NCI-H1105 (cell line): ENCODE results near the gene BACH2.

Experiments used
- DNase-seq: peaks from one replicate; lab custom pipeline; 2025; lab: John Stamatoyannopoulos, UW

Gene BACH2

GRCh38 chr6:90025523-90026061 lies 271.1 kb downstream of the BACH2 start:
- DNase-seq: no peak

GRCh38 chr6:90024633-90025032 lies 272.0 kb downstream of the BACH2 start:
- DNase-seq: no peak

DNA sequence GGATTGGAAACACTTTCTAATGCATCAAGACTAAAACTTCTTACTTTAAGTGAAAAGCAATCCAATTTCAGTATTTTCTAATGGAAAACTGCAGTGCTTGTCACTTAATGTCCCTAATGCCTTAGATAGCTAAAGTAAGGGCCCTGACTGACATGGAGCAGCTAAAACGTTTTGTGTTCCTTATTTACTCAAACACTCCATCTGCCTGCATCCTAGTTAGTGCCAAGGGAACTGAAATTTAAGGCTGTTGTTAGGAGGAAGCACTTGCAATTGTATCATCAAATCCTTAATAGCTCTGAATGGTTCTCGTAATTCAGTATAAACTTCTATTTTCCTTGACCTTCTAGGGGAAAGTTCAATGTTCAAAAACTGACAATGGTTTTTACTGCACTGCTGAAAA lies 274.9 kb downstream of the BACH2 start:
- DNase-seq: peak; percentile 19

DNA sequence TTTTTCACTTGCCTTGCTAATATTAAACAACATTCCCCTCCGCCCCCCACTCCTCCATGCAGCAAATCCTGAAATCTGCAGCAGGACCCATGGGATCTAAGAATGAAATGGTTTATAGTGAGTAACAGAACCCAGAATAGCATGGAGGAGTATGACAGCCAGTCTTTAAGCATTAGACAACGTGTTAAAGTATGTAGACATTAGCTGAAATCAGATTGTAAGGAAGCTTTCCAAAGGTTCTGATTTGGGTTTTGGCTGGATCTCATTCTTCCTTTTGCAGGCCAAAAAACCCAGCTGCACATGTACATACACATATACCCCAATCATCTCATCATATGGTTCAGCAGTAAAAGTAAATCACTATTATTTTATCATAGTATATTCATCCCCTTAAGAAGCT lies 275.9 kb downstream of the BACH2 start:
- DNase-seq: no peak

DNA sequence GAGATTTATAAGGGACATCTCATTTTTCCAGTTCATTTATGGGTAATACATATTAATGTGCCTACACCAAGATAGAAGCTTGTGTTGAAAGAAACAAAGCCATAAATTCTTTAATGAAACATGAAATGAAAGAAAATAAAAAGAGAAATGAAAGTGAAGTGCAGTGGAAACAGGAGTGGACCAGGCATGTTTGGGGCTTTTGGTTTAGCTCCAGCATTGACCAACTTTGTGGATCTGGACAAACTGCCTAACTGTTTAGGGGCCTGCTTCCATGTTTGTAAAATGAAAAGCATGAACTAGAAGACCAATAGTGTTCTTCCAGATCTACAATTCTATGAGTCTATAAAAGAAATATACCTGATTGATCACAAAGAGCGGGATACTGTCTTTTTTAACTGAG lies 277.4 kb downstream of the BACH2 start:
- DNase-seq: no peak

- no peak for DNase-seq
Measured at GRCh38 chr6:90015883-90016282, 280.8 kb downstream of the BACH2 start.

- no peak for DNase-seq
Measured at GRCh38 chr6:90008908-90009501, 287.6 kb downstream of the BACH2 start.

- no peak for DNase-seq
Measured at GRCh38 chr6:90008189-90008907, 288.3 kb downstream of the BACH2 start.

DNA sequence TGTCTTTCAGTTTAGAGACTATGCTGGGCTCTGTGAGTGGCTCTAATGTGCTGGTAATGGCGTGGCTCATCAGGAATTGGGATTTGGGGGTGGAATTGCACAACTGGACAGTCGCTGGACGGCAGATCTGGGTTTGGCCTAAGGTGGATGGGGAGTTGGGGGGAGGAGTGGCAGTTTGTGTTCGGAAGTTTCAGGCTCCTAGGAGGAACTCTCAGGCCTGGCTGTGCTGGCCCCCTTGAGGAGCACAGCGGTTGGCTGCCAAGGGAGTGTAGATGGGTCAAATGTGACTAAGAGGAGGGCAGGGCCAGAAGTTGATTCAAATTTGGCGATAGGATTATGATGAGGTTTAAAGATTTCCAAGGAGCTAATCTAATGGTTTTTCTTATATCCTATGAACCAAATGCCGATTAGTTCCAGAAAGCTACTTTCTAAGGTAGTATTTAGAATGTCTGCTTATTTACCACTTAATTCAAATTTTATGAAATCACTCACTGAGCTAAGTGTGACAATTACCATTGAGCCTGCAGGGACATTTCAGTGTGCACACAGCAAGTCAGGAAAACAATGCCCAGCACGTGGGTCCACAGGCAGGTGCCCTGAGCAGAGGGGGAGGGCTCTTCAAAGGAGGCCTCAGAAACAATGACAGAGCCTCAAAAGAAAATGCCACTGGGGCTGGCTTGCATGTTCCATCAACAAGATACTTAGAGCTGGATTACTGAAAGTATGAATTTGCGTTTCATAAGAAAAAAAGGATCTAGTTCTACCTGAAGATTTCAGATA lies 291.4 kb downstream of the BACH2 start:
- DNase-seq: peak; percentile 38

- DNase-seq: no peak
Measured at GRCh38 chr6:90004511-90004910, 292.1 kb downstream of the BACH2 start.

DNA sequence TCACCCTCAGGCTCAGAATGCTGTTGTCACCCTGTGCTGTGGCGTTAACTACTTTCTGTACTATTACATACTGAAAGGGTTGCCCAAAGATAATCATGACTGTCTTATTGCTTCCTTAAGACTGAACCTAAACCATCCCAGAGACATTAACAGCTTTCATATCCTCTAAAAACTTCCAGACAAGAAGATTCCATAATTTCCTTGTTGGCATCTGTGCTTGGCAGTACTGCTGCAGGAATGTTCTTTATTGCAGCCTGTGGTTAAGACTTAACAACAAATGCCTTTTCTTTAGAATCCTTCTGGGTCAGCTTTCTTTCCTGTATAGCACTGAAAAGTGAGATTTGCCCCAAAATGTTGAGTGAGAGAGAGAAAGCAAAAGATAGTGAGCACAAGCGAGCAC lies 292.7 kb downstream of the BACH2 start:
- no peak for DNase-seq

- DNase-seq: no peak
Measured at GRCh38 chr6:90003069-90003795, 293.4 kb downstream of the BACH2 start.

- no peak for DNase-seq
Measured at GRCh38 chr6:90000864-90001731, 295.5 kb downstream of the BACH2 start.

DNA sequence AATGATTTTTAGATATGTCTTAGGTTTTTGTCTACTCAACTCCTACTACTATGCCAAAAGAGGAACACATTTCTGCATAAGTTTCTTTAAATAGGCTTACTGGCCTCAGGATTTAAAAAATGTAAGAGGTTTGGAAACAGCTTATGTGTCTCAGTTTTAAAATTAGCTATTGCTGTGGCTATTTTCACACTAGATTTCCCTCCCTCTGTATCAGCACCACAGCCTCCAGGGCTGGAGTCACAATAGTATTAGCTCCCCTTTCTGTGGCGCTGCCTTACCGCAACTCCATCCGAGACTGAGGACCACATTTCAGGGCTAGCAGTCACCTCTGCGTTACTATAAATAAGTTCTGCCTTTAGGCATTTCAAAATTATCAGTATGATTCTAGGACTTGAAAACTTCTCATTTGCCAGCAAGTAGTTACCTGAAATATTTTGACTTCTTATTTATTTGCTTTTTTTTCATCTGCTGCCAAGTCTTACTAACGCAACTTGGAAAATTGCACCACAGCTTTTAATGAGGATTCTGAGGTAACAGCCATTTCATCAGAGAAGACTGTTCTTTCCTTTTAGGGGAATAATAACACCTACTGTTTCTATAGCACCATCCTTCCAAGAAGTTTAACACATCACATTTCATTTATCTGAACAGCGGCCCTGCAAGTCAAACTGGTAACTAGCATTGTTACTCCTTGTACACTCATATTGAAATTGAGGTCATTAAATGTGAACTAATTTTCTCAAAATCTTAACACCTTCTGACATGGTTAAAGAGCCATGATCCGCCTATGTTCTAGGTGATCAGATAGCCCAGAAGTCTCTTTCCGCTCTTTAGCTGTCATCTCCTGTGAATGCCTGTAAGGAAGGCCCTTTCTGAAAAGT lies 296.5 kb downstream of the BACH2 start:
- DNase-seq: no peak

DNA sequence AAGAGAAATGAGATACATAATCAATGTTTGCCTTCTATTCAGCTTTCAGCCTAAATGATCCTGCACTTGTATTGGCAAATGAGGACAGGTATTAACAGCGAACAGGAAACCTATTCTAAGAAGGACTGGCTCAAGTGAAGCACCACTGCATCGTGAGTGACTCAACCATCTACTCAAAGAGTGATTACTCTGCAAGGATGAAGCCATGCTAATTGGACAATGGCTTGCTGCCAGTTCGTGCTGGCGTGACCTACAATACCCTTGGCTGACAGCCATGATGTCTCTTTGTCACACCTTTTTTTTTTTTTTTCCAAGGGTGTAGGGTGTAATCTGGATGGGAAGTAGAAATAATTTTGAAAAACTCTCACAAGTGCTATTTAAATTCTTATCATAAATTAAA lies 297.5 kb downstream of the BACH2 start:
- DNase-seq: peak; percentile 98

DNA sequence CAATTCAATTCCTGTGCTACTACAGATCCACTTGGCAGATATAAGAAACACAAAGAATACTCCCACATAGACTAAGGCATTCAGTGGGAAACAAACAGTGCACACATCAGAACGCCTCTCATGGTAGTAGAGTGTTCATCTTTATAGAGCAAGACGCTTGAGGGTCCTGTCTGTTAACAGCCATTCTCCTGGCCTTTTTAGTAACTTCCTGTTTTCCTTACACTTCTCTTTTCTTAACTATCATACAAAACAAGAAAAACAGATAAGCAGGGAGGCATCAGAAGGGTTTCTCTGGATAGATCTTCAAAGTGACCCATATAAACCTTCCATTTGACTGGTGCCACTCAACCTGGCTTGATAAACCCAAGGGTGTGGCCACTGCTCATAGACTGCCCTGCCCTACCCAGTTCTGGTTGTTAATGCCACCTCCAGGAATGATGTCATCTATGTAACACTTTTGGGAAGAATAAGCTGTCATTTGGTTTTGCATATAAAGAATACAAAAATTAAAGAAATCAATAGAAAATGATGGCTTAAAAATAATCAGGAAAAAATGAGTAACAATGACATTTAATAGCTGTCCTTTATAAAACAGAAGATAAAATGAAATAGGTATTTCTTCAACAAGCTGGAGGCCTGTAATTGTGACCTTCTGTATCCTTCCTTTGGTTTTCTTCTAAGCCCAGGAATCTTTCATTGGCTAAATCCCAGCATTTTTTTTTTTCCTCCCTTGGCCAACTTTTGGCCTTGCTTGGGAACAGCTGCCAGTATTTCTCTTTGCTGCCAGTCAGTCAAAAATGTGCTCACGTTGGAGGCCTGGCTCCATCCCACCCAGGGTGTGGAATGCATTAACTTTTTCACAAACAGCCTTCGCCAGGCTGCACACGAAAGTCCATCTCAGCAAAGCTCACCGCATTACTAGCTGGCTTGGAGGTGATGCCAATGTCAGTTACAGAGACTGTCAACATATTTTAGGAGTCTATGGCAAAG lies 298.9 kb downstream of the BACH2 start:
- no peak for DNase-seq

GRCh38 chr6:89993411-89993810 lies 303.2 kb downstream of the BACH2 start:
- DNase-seq: no peak

- no peak for DNase-seq
Measured at GRCh38 chr6:89992818-89993217, 303.8 kb downstream of the BACH2 start.

DNA sequence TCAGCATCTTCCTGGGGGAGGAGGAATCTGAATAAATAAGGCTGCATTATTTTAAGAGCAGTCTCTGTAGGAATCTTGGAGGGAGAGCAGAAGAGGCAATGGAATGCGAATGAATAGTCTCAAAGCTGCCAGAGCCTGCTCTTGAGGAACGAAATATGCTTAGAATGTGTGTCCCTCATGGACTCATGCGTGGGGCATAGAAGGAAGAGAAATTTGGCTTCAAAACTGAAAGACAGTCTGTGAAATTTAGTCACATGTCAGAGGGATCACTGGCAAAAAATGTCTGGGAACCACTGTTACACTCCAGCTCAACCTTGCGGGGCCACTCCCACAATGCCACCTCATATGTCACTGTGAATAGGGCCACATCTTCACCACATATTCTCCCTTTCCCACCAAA lies 306.9 kb downstream of the BACH2 start:
- no peak for DNase-seq
